Measurements from ENCODE around the gene PRRT2. TPM values are rescaled to one million over a fixed set of nuclear protein-coding genes. Genes with fewer than 3 reads are reported as not detected.

The PRRT2 gene
- polyA plus RNA-seq (2011; rRNA removed), result 0.25 and 0.34 TPM in 2 replicates
- 0.54 and 0.62 TPM in 2 replicates for polyA plus RNA-seq (2012; cell fraction: cytosol; rRNA removed)
- 5.0 and 5.1 TPM in 2 replicates for polyA plus RNA-seq (2012; cell fraction: nucleus; rRNA removed)
- 0.34 to 0.55 TPM (median 0.44 TPM) in 3 replicates for polyA plus RNA-seq (2017; fragmentation: RNase III; extraction: RNeasy Plus Mini Kit Qiagen cat#74134 plus additional on column Dnase treatment)
- polyA minus RNA-seq (2011; rRNA and poly(A)+ RNA removed), result 0.29 and 0.34 TPM in 2 replicates

GRCh38 chr16:29811896-29812665 lies at the start of gene PRRT2:
PRRT2 (plus strand) TSS chr16:29812193; CDS start chr16:29813055, 862 bp downstream.
- peak within 1 kb of the TSS; percentile 43 for H3K4me3 ChIP-seq
- no peak for DNase-seq (ENCODE audit: low read depth in 1 of 2, low spot score in 1 of 2)
- CTCF ChIA-PET, result interaction anchor here (0.6 to 24.4 kb wide), 6 partner anchors 15 to 220 kb away, joined by 3 to 568 read pairs (median 4); partner anchors contain the start of gene KIF22
- FAIRE-seq, result no peak
- H3K4me1 ChIP-seq, result peaks cover 47% of the 10 kb centered on the region
- 26% methylated on average over 34 of the region's 69 CpGs for WGBS (ENCODE audit: missing lambda C conversion rate)
- H3K4me2 ChIP-seq, result peak within 1 kb of the TSS; percentile 94
- POLR2A ChIA-PET, result interaction anchor here (0.5 to 0.9 kb wide), 2 partner anchors 161 to 345 kb away, joined by 3 to 4 read pairs; partner anchors contain the start of gene TAOK2
- peak; percentile 0 to 2; a peak in 3 of 6 replicates for ATAC-seq
- TF ChIP-seq TFCP2L1 (CRISPR knock-in tag; IDR thresholded peaks at IDR 0.05) (no peak), HOXA7 (CRISPR knock-in tag; IDR thresholded peaks at IDR 0.05) (no peak), POLR2A (IDR thresholded peaks at IDR 0.05; ENCODE audit: low read length) (no peak)
- TF ChIP-seq, protein P1, sequence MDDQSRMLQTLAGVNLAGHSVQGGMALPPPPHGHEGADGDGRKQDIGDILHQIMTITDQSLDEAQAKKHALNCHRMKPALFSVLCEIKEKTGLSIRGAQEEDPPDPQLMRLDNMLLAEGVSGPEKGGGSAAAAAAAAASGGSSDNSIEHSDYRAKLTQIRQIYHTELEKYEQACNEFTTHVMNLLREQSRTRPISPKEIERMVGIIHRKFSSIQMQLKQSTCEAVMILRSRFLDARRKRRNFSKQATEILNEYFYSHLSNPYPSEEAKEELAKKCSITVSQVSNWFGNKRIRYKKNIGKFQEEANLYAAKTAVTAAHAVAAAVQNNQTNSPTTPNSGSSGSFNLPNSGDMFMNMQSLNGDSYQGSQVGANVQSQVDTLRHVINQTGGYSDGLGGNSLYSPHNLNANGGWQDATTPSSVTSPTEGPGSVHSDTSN (IDR thresholded peaks at IDR 0.05), result 0 out of 2 replicates have a peak, but pooled peaks have one; percentile 20
- TF ChIP-seq, protein P2, sequence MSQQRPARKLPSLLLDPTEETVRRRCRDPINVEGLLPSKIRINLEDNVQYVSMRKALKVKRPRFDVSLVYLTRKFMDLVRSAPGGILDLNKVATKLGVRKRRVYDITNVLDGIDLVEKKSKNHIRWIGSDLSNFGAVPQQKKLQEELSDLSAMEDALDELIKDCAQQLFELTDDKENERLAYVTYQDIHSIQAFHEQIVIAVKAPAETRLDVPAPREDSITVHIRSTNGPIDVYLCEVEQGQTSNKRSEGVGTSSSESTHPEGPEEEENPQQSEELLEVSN (IDR thresholded peaks at IDR 0.05; ENCODE audit: borderline replicate concordance, low read depth), result peak; percentile 15; the same call in 1 of the 2 replicates
- H3K9me3 ChIP-seq, result no peaks in the 10 kb centered on the region
- peak within 1 kb of the TSS; percentile 56 to 98 for H3K27ac ChIP-seq

GRCh38 chr16:29763326-29763725 lies 48.7 kb upstream of the PRRT2 start:
- no peak for DNase-seq (ENCODE audit: low read depth in 1 of 2, low spot score in 1 of 2)
- CTCF ChIA-PET, result no interaction called here
- no peak overlapping the region for H3K4me3 ChIP-seq
- no peak overlapping the region for H3K4me2 ChIP-seq
- no peak for ATAC-seq
- no peaks in the 10 kb centered on the region for H3K9me3 ChIP-seq
- TF ChIP-seq HDAC2 (IDR thresholded peaks at IDR 0.05) (no peak), ESRRA (IDR thresholded peaks at IDR 0.05; ENCODE audit: borderline replicate concordance, low read length) (no peak), HOXB13 (CRISPR knock-in tag; IDR thresholded peaks at IDR 0.05; ENCODE audit: low read depth) (no peak), JUN (IDR thresholded peaks at IDR 0.05) (no peak), FOSB (CRISPR knock-in tag; IDR thresholded peaks at IDR 0.05) (no peak), TFCP2L1 (CRISPR knock-in tag; IDR thresholded peaks at IDR 0.05) (no peak), JUNB (IDR thresholded peaks at IDR 0.05) (no peak), RCOR1 (IDR thresholded peaks at IDR 0.05; ENCODE audit: low read depth, low read length) (no peak)
- TF ChIP-seq, protein P1 (IDR thresholded peaks at IDR 0.05), result no peak
- FAIRE-seq, result no peak
- POLR2A ChIA-PET, result no interaction called here
- 95% methylated on average over 6 of the region's 6 CpGs for WGBS (ENCODE audit: missing lambda C conversion rate)
- H3K27ac ChIP-seq, result no peak overlapping the region
- H3K4me1 ChIP-seq, result no peaks in the 10 kb centered on the region; the same call in 2 of the 3 replicates

DNA sequence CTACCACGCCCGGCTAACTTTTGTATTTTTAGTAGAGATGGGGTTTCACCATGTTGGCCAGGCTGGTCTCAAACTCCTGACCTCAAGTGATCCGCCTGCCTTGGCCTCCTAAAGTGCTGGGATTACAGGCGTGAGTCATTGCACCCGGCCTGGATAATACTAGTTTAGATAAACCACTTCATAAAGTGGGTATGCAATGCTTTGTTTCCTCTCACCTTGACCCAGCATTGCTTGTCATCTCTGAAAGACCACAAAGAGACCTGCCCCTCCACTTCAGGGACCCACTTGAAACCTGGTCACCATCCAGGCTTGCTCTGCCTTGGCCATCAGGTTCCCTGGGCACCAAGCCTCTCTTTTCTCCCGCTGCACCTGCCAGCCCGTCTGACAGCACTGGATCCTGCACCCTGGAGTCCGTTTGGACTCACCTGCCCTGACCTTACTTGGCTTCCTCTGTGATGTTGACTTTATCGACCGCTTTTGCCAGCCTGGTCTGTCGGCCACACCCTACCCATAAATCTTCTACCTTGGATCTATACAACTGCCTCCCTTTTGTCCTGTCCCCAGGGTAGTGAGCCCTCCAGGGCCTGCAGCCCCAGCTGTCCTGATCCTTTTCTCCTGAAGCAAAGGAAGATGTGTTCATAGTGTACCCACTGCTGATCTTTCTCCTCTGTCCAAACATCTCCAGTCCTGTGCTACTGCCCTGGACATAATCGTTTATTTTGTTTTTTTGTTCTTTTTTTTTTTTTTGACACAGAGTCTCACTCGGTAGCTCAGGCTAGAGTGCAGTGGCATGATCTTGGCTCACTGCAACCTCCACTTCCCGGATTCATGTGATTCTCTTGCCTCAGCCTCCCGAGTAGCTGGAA lies 46.6 kb upstream of the PRRT2 start:
- POLR2A ChIA-PET, result no interaction called here
- 59% methylated on average over 15 of the region's 15 CpGs for WGBS (ENCODE audit: missing lambda C conversion rate)
- no peak for ATAC-seq
- DNase-seq (ENCODE audit: low read depth in 1 of 2, low spot score in 1 of 2), result no peak
- H3K4me1 ChIP-seq, result no peaks in the 10 kb centered on the region
- CTCF ChIA-PET, result interaction anchor here (0.9 to 1.7 kb wide), 2 partner anchors 36 to 74 kb away, joined by 3 to 6 read pairs; no protein-coding TSS in a partner anchor
- H3K4me3 ChIP-seq, result no peak overlapping the region
- H3K27ac ChIP-seq, result no peak overlapping the region
- TF ChIP-seq, protein P3, sequence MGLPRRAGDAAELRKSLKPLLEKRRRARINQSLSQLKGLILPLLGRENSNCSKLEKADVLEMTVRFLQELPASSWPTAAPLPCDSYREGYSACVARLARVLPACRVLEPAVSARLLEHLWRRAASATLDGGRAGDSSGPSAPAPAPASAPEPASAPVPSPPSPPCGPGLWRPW (IDR thresholded peaks at IDR 0.05), result no peak
- TF ChIP-seq ZFP36 (IDR thresholded peaks at IDR 0.05; ENCODE audit: borderline replicate concordance, partially characterized antibody) (no peak), FOXS1 (CRISPR knock-in tag; IDR thresholded peaks at IDR 0.05) (no peak), JUN (IDR thresholded peaks at IDR 0.05) (no peak), KDM5A (IDR thresholded peaks at IDR 0.05) (no peak), HDAC2 (IDR thresholded peaks at IDR 0.05) (no peak), MAFK (IDR thresholded peaks at IDR 0.05; ENCODE audit: partially characterized antibody) (no peak), NFE2L2 (conservative IDR thresholded peaks at IDR 0.05; ENCODE audit: low read length) (no peak), BCL3 (IDR thresholded peaks at IDR 0.05) (no peak), GATA3 (IDR thresholded peaks at IDR 0.05; ENCODE audit: borderline replicate concordance) (no peak), CBX8 (IDR thresholded peaks at IDR 0.05) (no peak)
- TF ChIP-seq, protein P4, sequence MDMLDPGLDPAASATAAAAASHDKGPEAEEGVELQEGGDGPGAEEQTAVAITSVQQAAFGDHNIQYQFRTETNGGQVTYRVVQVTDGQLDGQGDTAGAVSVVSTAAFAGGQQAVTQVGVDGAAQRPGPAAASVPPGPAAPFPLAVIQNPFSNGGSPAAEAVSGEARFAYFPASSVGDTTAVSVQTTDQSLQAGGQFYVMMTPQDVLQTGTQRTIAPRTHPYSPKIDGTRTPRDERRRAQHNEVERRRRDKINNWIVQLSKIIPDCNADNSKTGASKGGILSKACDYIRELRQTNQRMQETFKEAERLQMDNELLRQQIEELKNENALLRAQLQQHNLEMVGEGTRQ (IDR thresholded peaks at IDR 0.05), result no peak
- FAIRE-seq, result no peak
- H3K9me3 ChIP-seq, result no peaks in the 10 kb centered on the region
- H3K4me2 ChIP-seq, result no peak overlapping the region
